ENCODE data around the gene ZSWIM8. TPM values are rescaled to one million over a fixed set of nuclear protein-coding genes. Genes with fewer than 3 reads are reported as not detected.

Gene ZSWIM8
- total RNA-seq, 4 donors from 2014 or later = 94.5 to 530 (median 188) TPM

DNA sequence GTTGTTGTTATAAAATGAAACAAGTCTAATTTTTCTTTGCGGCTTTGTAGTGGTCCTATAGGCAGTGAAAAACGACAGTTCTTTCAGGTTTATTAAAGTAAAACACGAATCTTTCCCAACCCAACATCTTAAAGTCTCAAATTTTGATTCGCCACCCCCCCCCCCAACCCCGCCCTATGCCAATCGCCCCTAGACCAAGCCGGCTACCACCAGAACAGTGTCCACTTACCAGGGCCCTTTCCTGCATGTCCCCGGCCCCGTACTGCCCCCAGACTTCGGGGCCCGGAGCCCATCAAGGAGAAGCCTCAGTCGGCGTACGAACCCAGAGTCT is 3.9 kb upstream of the ZSWIM8 start:
- Histone ChIP-seq H3K27ac (peak overlapping the region; percentile 91 to 98 (median 96)), H3K36me3 (peaks cover 0 to 6% (median 0%) of the 10 kb centered on the region in 4 donors), H3K4me3 (peak overlapping the region; percentile 70 to 92 (median 84)), H3K9me3 (no peaks in the 10 kb centered on the region), H3K4me1 (peaks cover 12 to 44% (median 34%) of the 10 kb centered on the region in 4 donors), H3K27me3 (no peaks in the 10 kb centered on the region)
- 1% methylated on average over 14 of the region's 14 CpGs; no CpG with 5 or more reads in 1 of the 2 donors for WGBS, 2 donors (ENCODE audit: low coverage in 1 of 2)
- intact Hi-C loops (cut with DNase I; ENCODE audit: low total_unique reads) = loop anchor here (5.0 kb wide), 1 partner anchor 506 kb away; no protein-coding TSS in a partner anchor
- no peak for DNase-seq
- TF ChIP-seq POLR2AphosphoS5 (IDR thresholded peaks at IDR 0.05) (no peak), EP300 (IDR thresholded peaks at IDR 0.05; ENCODE audit: low read depth) (no peak), POLR2A (IDR thresholded peaks at IDR 0.05) (no peak)
- TF ChIP-seq, protein P1, sequence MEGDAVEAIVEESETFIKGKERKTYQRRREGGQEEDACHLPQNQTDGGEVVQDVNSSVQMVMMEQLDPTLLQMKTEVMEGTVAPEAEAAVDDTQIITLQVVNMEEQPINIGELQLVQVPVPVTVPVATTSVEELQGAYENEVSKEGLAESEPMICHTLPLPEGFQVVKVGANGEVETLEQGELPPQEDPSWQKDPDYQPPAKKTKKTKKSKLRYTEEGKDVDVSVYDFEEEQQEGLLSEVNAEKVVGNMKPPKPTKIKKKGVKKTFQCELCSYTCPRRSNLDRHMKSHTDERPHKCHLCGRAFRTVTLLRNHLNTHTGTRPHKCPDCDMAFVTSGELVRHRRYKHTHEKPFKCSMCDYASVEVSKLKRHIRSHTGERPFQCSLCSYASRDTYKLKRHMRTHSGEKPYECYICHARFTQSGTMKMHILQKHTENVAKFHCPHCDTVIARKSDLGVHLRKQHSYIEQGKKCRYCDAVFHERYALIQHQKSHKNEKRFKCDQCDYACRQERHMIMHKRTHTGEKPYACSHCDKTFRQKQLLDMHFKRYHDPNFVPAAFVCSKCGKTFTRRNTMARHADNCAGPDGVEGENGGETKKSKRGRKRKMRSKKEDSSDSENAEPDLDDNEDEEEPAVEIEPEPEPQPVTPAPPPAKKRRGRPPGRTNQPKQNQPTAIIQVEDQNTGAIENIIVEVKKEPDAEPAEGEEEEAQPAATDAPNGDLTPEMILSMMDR (IDR thresholded peaks at IDR 0.05) = no peak
- in situ Hi-C loops (cut with MboI; ENCODE audit: low pct_ligation_motif_present in 1 of 4, low pct_unique_long_range_greater_than_20kb in 1 of 4, low sequenced_read_pairs in 3 of 4) = no loop called here

DNA sequence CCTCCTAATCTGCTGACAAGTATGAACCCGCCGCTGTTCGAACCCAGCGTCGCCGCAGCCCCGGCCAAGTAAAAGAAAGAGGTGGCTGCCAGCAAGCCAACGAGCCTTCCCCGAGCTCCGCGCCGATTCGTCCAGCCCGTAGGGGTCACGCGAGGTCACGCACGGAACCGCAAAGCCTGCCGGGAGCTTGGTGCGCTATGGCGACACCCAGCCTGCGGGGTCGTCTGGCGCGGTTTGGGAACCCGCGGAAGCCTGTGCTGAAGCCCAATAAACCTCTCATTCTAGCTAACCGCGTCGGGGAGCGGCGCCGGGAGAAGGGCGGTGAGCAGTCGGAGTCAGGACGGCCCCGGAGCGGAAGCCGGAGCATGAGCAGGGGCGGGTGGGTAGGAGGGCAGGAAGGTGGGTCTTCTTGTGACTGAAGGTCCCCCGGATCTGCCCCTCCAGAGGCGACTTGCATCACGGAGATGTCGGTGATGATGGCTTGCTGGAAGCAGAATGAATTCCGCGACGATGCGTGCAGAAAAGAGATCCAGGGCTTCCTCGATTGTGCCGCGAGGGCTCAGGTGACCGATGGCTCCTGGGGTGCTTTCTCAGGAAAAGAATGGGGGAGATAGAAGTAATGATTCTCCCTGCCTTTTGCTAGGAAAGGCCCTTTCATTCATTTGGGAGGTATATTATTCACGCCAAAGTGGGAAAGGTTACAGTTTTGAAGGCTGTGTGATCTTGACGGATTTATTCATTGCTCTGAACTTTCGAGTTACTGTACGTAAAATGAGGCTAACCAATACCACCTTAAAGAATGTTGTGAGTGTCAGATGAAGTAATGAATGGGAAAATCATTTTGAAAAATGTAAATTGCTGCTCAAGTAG is 3.3 kb upstream of the ZSWIM8 start, which contains the start of gene CHCHD1:
Gene CHCHD1, plus strand, starts transcription at position 170 of the 870 bp plus-strand sequence. Its CDS starts 28 bp downstream, at position 198.
- Histone ChIP-seq H3K36me3 (peaks cover 0 to 6% (median 0%) of the 10 kb centered on the region in 4 donors), H3K4me1 (peaks cover 18 to 50% (median 40%) of the 10 kb centered on the region in 4 donors), H3K4me3 (peak within 1 kb of the TSS; percentile 70 to 92 (median 84)), H3K27ac (peak within 1 kb of the TSS; percentile 91 to 98 (median 96)), H3K9me3 (no peaks in the 10 kb centered on the region), H3K27me3 (no peaks in the 10 kb centered on the region)
- TF ChIP-seq, protein P1 (IDR thresholded peaks at IDR 0.05) = no peak
- peak; percentile 76 to 89 (median 83) for TF ChIP-seq POLR2AphosphoS5 (IDR thresholded peaks at IDR 0.05)
- TF ChIP-seq POLR2A (IDR thresholded peaks at IDR 0.05) = peak; percentile 69
- no peak for TF ChIP-seq EP300 (IDR thresholded peaks at IDR 0.05; ENCODE audit: low read depth)
- peak; percentile 94 for DNase-seq
- 0% methylated on average over 7 to 56 of the region's 57 CpGs for WGBS, 2 donors (ENCODE audit: low coverage in 1 of 2)
- intact Hi-C loops (cut with DNase I; ENCODE audit: low total_unique reads) (loop anchor here (5.0 kb wide), 1 partner anchor 505 kb away; no protein-coding TSS in a partner anchor), in situ Hi-C loops (cut with MboI; ENCODE audit: low pct_ligation_motif_present in 1 of 4, low pct_unique_long_range_greater_than_20kb in 1 of 4, low sequenced_read_pairs in 3 of 4) (no loop called here)

DNA sequence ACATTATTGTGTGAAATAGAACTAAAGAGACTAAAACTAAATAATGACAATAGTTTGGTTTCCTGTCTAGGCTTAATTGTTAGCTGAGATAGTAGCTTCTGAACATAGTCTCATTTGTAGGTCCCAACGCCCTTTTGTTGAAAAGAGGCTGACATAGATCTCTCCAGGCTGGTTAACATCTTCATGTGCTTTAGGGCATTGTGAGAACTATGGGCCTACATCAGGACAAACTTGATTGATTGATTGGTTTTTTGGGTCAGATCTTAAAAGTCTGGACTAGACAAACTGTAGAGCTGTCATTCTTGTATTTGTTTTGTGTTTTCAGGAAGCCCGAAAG is 2.7 kb upstream of the ZSWIM8 start:
- DNase-seq = no peak
- H3K36me3 ChIP-seq = peaks cover 0 to 6% (median 0%) of the 10 kb centered on the region in 4 donors
- 0 to 43% methylated on average over 1 to 2 of the region's 2 CpGs for WGBS, 2 donors (ENCODE audit: low coverage in 1 of 2)
- no peaks in the 10 kb centered on the region for H3K9me3 ChIP-seq
- H3K27me3 ChIP-seq = no peaks in the 10 kb centered on the region
- peak overlapping the region in 3 of 4 donors; percentile 70 to 92 (median 76) for H3K4me3 ChIP-seq
- in situ Hi-C loops (cut with MboI; ENCODE audit: low pct_ligation_motif_present in 1 of 4, low pct_unique_long_range_greater_than_20kb in 1 of 4, low sequenced_read_pairs in 3 of 4) (no loop called here), intact Hi-C loops (cut with DNase I; ENCODE audit: low total_unique reads) (loop anchor here (5.0 kb wide), 1 partner anchor 505 kb away; no protein-coding TSS in a partner anchor)
- TF ChIP-seq EP300 (IDR thresholded peaks at IDR 0.05; ENCODE audit: low read depth) (no peak), POLR2A (IDR thresholded peaks at IDR 0.05) (no peak), POLR2AphosphoS5 (IDR thresholded peaks at IDR 0.05) (no peak)
- TF ChIP-seq, protein P1 (IDR thresholded peaks at IDR 0.05) = no peak
- H3K27ac ChIP-seq = peak overlapping the region; percentile 91 to 98 (median 96)
- H3K4me1 ChIP-seq = peaks cover 24 to 56% (median 46%) of the 10 kb centered on the region in 4 donors
